GM12891 (cell line): Measurements from ENCODE around the gene ZNF580.

ENCODE experiments used
- DNase-seq: peaks from one replicate; pipeline ENCODE4 v3.0.0; 2011; ENCODE audit warnings: low spot score; ENCODE audit not compliant: insufficient read length
- FAIRE-seq: peaks from 2 replicates; lab custom pipeline; 2011; peaks lifted over from hg19 to GRCh38; lab: Jason Lieb, UNC
- PAX5 ChIP-seq: IDR thresholded peaks from 2 replicates; pipeline ENCODE4 v1.6.1; 2011; ENCODE audit warnings: low read length, moderate library complexity, mild to moderate bottlenecking; ENCODE audit not compliant: insufficient read depth, severe bottlenecking
- POLR2A ChIP-seq: IDR thresholded peaks from 2 replicates; pipeline ENCODE4 v1.6.1; 2011; ENCODE audit warnings: low read depth, low read length, control low read depth
- POLR2AphosphoS5 ChIP-seq: IDR thresholded peaks from 2 replicates; pipeline ENCODE4 v1.6.1; 2011; ENCODE audit warnings: low read depth, low read length, control low read depth
- POU2F2 ChIP-seq: IDR thresholded peaks from 2 replicates; pipeline ENCODE4 v1.6.1; 2011; ENCODE audit warnings: low read depth, mild to moderate bottlenecking, control low read depth, low read length, moderate library complexity
- SPI1 ChIP-seq: IDR thresholded peaks from 2 replicates; pipeline ENCODE4 v1.6.1; 2011; ENCODE audit warnings: low read depth, low read length, control low read depth
- TAF1 ChIP-seq: IDR thresholded peaks from 2 replicates; pipeline ENCODE4 v1.6.1; 2011; ENCODE audit warnings: low read depth, low read length, control low read depth

Gene ZNF580

GRCh38 chr19:55670280-55671053 lies 29.7 kb downstream of the ZNF580 start:
- no peak for TF ChIP-seq POLR2A
- no peak for TF ChIP-seq TAF1
- TF ChIP-seq POU2F2: no peak
- no peak for TF ChIP-seq POLR2AphosphoS5
- no peak for TF ChIP-seq SPI1
- no peak for TF ChIP-seq PAX5
- FAIRE-seq (peak; percentile 83), DNase-seq (no peak)

GRCh38 chr19:55671054-55671378 lies 30.2 kb downstream of the ZNF580 start:
- no peak for DNase-seq
- FAIRE-seq: no peak
- TF ChIP-seq SPI1: no peak
- no peak for TF ChIP-seq POLR2AphosphoS5
- no peak for TF ChIP-seq POU2F2
- no peak for TF ChIP-seq POLR2A
- no peak for TF ChIP-seq TAF1
- no peak for TF ChIP-seq PAX5

- DNase-seq (no peak), FAIRE-seq (no peak)
- no peak for TF ChIP-seq POLR2A
- TF ChIP-seq TAF1: no peak
- TF ChIP-seq PAX5: no peak
- TF ChIP-seq SPI1: no peak
- TF ChIP-seq POLR2AphosphoS5: no peak
- TF ChIP-seq POU2F2: no peak
Measured at GRCh38 chr19:55672418-55672817, 31.6 kb downstream of the ZNF580 start.

DNA sequence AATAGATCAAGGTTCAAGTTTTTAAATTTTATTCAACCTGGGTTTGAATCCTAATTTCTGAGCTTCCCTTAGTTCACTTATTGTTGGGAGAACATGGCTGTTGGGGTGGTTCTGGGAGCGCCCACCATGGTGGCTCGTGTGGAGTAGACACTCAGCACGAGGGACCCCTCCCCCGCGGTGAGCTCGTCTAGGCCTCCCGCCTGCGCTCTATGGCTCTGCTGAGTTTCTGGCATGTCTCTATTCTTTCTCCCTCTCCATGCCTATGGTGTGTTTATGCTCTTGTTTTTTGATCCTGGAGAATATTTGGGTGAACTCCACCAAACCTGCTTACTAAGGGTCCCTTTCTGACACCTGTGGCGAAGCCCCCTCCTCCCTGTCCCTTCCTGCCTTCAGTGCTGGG lies 32.7 kb downstream of the ZNF580 start:
- no peak for DNase-seq
- FAIRE-seq: no peak
- TF ChIP-seq SPI1 (no peak), POLR2A (no peak), TAF1 (no peak)

- TF ChIP-seq TAF1 (no peak), POLR2AphosphoS5 (no peak), POU2F2 (no peak), POLR2A (no peak), SPI1 (no peak), PAX5 (no peak)
- DNase-seq (no peak), FAIRE-seq (no peak)
Measured at GRCh38 chr19:55673889-55674288, 33.1 kb downstream of the ZNF580 start.

DNA sequence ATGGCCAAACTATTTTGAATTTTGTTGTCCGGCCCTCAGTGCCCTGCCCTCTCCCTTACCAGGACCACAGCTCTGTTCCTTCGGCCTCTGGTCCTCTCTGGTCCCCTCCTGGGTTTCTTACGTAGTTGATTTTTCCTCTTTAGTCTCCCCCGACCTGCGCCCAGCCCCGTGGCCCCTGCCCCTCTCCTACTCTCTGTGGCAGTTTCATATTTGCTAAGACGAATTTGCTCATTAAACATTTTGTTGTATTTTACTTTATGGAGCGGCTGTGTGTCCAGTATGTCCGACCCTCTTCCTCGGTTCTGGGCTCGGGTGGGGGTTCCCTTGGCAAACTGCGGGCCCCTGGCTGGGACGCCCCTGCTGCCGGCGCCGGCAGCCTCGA lies 33.6 kb downstream of the ZNF580 start:
- no peak for DNase-seq
- FAIRE-seq: no peak
- TF ChIP-seq POU2F2: no peak
- TF ChIP-seq TAF1: no peak
- no peak for TF ChIP-seq POLR2AphosphoS5
- TF ChIP-seq POLR2A: no peak
- no peak for TF ChIP-seq PAX5
- TF ChIP-seq SPI1: no peak

GRCh38 chr19:55674841-55675660 lies 34.2 kb downstream of the ZNF580 start, which contains the start of gene EPN1:
TSS of gene EPN1 (plus strand) at chr19:55675226. CDS start at chr19:55678628, 3,402 bp downstream.
- FAIRE-seq (peak; percentile 98), DNase-seq (peak; percentile 99)

DNA sequence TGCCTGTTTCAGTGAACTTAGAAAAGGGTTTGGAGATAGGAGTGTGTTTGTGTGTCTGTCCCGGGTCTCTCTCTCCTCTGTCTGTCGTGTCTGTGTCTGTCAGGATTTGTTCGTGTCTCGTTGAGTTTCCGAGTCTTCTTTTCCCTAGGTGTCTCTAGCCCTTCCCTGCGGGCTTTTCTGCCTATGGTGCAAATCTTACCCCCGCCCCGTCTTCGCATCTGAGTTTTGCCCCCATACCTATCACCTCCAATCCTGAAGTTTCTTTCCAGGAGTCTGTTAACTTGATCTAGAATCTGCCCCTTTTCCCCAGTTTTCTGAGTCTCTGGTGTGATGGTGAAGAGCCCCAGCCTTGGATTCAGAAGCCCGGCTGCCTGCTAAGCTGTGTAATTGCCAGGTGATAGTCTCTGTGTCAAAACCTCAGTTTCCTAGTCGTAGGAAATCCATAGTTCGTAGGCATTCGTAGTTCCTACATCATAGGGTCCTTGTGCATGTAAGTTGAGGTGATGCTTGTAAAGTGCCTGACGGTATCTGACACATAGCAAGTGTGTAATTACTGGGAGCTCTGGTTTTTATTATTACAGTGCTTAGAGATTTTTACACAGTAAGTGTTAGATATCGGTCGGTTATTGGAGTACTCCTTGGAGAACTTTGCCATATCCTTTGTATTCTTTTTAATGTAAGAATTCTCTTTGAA lies 35.0 kb downstream of the ZNF580 start:
- DNase-seq: no peak
- peak; percentile 45 for FAIRE-seq
- TF ChIP-seq POU2F2 (no peak), POLR2A (no peak), PAX5 (no peak), POLR2AphosphoS5 (no peak), TAF1 (no peak), SPI1 (no peak)

More at GRCh38 chr19:55674841-55675660, 34.2 kb downstream of the ZNF580 start, which contains the start of gene EPN1:
- TF ChIP-seq POU2F2 (peak; percentile 84; the same call in 1 of the 2 replicates), POLR2AphosphoS5 (peak; percentile 86), SPI1 (peak; percentile 54), PAX5 (peak; percentile 0), TAF1 (0 out of 2 replicates have a peak, but pooled peaks have one; percentile 18), POLR2A (peak; percentile 80)

- DNase-seq (no peak), FAIRE-seq (no peak)
- TF ChIP-seq POLR2AphosphoS5 (no peak), POLR2A (no peak), TAF1 (no peak), POU2F2 (no peak), SPI1 (no peak), PAX5 (no peak)
Measured at GRCh38 chr19:55676383-55676782, 35.6 kb downstream of the ZNF580 start.
